LHCN-M2 (cell line): ENCODE measurements around the gene KANSL1L. TPM values are rescaled to one million over a fixed set of nuclear protein-coding genes. Genes with fewer than 3 reads are reported as not detected.

Experiments used
- DNase-seq: peaks from one replicate; pipeline ENCODE4 v3.0.0-alpha.2; 2012; ENCODE audit warnings: low read depth
- total RNA-seq: library from RNA; depleted of rRNA; stranded (reverse); fragments of >200 nt; gene quantifications from 2 replicates; pipeline ENCODE4 v1.2.3, GENCODE V29; 2014

Gene KANSL1L
- total RNA-seq, 1 experiment from 2014 or later = 8.7 TPM

DNA sequence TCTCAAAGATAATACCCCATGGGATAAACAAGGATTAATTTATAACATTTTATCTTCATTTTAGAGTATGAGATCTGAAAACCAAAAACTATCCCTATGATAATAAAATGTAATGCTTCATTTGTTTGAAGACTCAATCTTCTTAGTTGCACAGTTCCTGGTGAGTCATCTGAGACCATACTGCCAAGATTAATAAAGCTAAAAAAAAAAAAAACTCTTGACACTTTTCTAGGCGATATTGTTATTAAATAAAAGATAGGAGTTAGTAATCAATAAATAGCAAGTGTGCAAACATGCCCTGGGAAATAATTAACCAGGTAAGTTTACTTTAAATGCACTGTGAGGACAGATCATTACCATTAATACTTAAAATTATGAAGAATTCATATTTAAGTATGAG lies 84.9 kb downstream of the KANSL1L start:
- DNase-seq = peak; percentile 35

GRCh38 chr2:210072922-210073509 lies 98.2 kb downstream of the KANSL1L start:
- DNase-seq = peak; percentile 42

GRCh38 chr2:210072493-210072892 lies 98.7 kb downstream of the KANSL1L start:
- no peak for DNase-seq

DNA sequence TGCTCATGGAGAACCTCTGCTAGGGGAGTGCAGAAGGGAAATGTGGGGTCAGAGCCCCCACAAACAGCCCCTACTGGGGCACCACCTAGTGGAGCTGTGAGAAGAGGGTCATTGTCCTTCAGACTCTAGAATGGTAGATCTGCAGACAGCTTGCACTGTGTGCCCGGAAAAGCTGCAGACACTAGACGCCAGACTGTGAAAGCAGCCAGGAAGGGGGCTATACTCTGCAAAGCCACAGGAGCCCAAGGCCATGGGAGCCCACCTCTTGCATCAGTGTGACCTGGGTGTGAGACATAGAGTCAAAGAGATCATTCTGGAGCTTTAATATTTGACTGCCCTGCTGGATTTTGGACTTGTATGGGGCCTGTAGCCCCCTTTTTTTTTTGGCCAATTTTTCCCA lies 107.9 kb downstream of the KANSL1L start:
- no peak for DNase-seq

DNA sequence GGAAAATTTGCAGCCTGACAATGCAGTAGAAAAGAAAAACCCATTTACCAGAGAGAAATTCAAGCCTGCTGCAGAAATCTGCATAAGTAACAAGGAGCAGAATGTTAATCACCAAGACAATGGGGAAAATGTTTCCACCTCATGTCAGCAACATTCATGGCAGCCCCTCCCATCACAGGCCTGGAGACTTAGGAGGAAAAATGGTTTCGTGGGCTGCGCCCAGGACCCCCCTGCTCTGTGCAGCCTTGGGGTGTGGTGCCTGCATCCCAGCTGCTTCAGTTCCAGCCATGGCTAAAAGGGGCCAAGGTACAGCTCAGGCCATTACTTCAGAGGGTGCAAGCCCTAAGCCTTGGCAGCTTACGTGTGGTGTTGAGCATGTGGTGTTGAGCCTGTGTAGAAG lies 115.4 kb downstream of the KANSL1L start:
- DNase-seq = no peak

DNA sequence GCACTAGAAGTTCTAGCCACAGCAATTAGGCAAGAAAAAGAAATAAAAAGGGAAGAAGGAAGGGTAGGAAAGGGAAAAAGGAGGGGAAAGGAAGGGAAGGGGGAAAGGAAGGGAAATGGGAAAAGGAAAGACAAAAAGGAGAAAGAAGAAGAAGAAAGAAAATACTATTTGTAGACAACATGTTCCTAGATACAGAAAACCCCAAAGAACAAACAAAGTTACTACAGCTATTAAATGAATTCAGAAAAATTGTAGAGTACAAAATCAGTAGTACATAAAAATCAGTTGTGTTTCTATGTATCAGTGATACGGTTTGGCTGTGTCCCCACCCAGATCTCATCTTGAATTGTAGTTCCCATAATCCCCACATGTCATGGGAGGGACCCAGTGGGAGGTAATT lies 116.5 kb downstream of the KANSL1L start:
- no peak for DNase-seq

DNA sequence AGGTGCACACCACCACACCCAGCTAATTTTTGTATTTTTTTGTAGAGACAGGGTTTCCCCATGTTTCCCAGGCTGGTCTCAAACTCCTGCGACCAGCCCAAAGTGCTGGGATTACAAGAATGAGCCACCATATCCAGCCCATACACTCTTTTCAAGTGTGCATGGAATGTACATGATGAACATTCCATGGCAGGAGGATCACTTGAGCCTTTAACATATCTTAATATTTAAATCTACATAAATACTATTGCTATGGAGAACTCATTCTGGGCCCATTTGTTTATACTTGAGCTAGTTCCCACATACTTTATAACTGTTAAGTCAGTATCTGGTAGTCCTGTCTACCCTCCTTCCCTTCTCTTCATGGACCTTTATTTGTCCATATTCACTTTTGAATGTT lies 120.3 kb downstream of the KANSL1L start:
- no peak for DNase-seq

- DNase-seq = peak; percentile 84
Measured at GRCh38 chr2:210049831-210050230, 121.4 kb downstream of the KANSL1L start.

DNA sequence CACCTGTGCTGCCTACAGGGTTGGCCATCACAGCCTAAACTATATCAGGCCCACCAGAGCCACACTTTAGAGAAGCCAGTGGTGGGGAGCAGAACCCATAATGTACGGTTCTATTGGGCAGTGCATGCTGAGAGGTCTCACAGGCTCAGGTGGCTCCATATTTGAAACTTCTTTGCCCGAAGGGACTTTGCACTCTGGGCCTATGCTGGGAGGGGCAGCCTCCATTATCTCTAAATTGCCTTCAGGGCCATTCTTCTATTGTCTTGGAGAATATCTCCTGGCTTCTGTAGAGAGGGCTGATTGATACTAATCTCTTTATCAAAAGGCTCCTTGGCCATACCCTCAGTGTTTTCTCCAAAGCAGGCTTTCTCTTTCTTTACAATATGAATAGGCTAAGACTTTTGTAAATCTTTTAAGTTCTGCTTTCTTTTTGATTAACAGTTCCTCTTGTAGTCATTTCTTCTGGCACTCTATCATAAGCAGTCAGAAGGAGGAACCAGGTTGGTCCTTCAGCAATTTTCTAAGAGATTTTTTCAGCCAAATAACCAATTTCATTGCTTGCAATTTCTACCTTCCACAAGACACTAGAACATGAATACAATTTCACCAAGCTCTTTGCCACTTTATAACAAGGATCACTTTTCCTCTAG lies 124.2 kb downstream of the KANSL1L start:
- DNase-seq = no peak

- DNase-seq = no peak
Measured at GRCh38 chr2:210038078-210038477, 133.1 kb downstream of the KANSL1L start.

GRCh38 chr2:210035679-210036078 lies 135.5 kb downstream of the KANSL1L start:
- no peak for DNase-seq

DNA sequence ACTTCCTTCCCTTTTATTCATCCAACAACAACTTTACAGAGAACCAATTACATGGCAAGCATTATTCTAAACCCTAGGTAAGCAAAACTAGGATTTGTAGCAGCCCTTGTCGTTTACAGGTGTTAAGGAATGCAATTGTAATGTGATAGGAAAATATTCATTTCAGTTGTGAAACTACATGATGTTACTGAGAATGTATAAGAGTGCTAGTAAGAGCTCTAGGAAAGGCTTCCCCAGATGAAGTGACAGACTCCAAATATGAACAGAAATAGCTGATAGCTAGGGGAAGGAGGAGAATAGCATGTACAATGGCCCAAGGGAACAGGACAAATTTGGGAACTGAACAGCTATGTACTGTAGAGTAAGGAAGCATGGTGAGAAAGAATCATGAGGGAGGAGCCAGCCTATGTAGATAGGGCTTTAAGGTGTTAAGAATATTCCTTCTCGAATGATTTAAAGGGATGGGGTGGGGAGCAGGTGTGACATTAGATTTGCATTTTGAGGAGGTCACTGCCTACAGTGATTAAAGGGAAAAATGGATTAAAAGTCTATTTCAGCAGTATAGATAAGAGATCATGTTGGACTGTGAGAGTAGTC lies 137.0 kb downstream of the KANSL1L start:
- no peak for DNase-seq

DNA sequence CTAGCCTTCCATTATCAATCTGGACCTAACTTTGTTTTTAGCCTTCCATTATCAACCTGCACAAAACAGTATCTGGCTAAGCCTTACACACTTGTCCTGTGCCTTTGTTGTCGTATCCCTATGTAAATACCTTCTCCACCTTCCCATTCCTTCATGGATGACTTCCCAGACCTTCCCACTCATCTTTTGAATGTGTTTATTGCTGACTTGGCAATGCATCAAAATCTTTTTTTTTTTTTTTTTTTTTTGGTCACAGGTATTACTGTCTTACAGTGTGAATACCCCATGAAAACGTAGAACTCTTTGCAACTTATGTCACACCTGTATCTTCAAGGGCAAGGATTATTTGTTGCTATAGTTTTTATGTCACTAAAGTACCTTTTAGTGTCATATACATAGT lies 143.0 kb downstream of the KANSL1L start:
- no peak for DNase-seq

GRCh38 chr2:210027608-210028007 lies 143.6 kb downstream of the KANSL1L start:
- DNase-seq = no peak

- DNase-seq = no peak
Measured at GRCh38 chr2:210022824-210023223, 148.4 kb downstream of the KANSL1L start.

DNA sequence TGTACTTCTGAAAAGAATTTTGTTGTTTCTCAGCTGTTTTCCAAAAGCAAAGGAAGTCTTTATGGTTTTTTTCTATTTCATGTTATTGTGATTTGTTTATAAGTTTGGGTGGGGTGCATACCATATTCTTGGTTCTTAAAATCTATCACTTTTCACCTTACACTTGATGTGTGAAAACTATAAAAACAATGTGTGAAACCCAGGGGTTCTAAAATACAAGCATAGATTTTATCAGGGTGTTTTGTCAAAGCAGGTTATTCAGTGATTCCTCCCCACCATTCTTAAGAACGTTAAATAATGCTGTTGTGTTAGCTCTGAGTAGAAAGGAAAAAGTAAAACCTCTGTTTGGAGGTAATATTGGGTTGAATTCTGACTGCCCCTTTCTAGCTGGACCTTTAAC lies 151.1 kb downstream of the KANSL1L start:
- DNase-seq = no peak

DNA sequence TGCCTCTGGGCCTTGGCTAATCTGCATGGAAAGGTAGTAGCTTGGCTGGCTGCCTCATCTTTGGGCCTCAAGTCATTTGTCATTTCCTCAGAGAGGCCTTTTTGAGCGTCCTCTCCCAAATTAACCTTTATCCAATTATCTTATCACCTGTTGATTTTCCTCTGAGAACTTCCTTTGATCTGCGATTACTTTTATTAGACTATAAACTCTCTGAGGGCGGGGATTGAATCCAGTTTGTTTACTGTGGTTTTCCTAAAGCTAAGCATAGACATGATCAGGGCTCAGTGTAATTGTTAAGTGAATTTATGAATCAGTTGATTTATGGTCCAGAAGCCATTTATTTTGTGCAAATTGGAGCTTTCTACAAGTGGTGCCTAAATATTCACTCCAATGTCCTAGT lies 161.3 kb downstream of the KANSL1L start:
- DNase-seq = no peak

GRCh38 chr2:210009126-210009525 lies 162.1 kb downstream of the KANSL1L start:
- no peak for DNase-seq

- DNase-seq = no peak
Measured at GRCh38 chr2:210007895-210008294, 163.3 kb downstream of the KANSL1L start.

- no peak for DNase-seq
Measured at GRCh38 chr2:210004881-210005280, 166.3 kb downstream of the KANSL1L start.

DNA sequence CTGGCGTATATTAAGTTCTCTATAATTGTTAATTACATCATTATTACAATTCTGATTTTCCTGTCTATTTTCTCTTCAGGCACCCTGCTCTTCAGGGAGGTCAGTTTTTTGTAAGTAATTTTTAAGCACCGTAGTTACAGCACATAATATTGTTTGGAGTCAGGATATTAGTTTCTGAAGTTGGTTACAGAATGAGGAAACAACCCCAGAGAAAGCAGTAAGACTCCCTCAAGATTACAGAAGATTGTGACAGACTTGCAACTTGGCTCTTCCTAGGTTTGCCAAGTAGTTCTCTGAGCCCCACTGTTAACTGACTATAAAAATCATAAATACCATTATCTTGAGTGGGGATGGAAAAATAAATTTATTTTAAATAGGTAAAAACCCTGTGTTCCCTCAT lies 167.8 kb downstream of the KANSL1L start:
- no peak for DNase-seq

DNA sequence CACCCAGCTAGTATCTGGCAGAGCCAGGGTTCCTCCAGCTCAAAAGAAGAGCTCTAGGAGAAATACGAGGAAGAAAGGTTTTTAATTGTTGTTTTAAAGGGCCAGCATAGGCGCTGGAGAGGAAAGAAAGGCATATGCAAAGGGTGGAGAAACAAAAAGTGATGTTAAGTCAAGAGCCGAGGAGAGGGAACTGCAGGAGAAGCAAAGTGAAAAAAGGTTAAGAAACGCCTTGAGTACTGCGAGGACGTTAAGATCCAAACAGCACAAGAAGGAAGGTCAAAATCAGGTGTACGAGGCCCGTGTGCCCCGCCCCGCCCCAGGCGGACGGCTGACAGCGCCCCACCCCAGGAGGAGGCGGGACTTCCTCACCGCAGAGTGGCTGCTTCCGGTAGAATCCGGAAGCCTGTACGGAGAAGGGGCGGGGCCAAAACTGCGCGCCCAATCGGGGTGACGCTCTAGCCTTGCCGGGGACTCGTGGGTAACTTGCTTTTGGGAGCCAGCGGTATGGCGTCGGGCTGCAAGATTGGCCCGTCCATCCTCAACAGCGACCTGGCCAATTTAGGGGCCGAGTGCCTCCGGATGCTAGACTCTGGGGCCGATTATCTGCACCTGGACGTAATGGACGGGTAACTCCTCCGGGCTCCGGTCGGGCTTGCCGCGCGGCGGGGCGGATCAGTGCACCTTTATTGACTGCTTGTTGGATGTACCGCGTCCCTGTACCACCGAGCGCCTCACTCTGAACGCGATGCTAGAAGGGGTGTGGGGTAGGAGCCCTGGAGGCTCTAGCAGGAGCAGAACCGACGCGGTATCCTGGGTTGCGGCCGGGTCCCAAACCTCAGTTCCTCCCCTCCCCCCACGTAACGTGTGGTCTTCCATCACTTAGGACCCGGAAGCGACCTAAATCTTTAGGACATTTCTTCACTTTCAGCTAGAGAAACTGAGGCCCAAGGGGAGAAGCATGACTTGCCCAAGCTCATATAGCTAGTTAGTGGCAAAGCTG lies 168.8 kb downstream of the KANSL1L start, which contains the start of gene RPE:
Gene RPE (plus strand): TSS at position 481 of the 1,000 bp plus-strand sequence. CDS start 24 bp downstream, at position 505.
- peak; percentile 90 for DNase-seq
